Fibroblast of skin of right quadriceps (primary cell): ENCODE measurements around the gene PLEKHJ1.
A peak's percentile ranks its signal among the peaks of the same experiment; 100 is the strongest.
"Not testable (repeated sequence)": the region's sequence is repeated elsewhere in the genome, so short reads cannot be mapped to it uniquely, and the experiment has no call there.

Source experiments
- DNase-seq: peaks from one replicate; pipeline ENCODE4 v3.0.0-alpha.2; 2013

Gene PLEKHJ1

GRCh38 chr19:2236314-2237050 lies at the start of gene PLEKHJ1, which contains the start of gene SF3A2:
TSS of gene PLEKHJ1 (minus strand) at chr19:2236329. CDS start at chr19:2236248, 81 bp downstream.
TSS of gene SF3A2 (plus strand) at chr19:2236824. CDS start at chr19:2243419, 6,595 bp downstream.
- peak; percentile 97 for DNase-seq

- DNase-seq: no peak
Observed at GRCh38 chr19:2283835-2284507, 47.8 kb upstream of the PLEKHJ1 start.

- no peak for DNase-seq
Observed at GRCh38 chr19:2282862-2283237, 46.7 kb upstream of the PLEKHJ1 start.

GRCh38 chr19:2282062-2282861 lies 46.1 kb upstream of the PLEKHJ1 start, which contains the start of gene PEAK3:
TSS of gene PEAK3 (minus strand) at chr19:2282175. CDS start at chr19:2280931, 1,244 bp downstream.
- no peak for DNase-seq

GRCh38 chr19:2281265-2282061 lies 45.3 kb upstream of the PLEKHJ1 start:
- DNase-seq: not testable (repeated sequence)

GRCh38 chr19:2280633-2281264 lies 44.6 kb upstream of the PLEKHJ1 start:
- DNase-seq: no peak

GRCh38 chr19:2278459-2279158 lies 42.5 kb upstream of the PLEKHJ1 start:
- DNase-seq: no peak

GRCh38 chr19:2277138-2277537 lies 41.0 kb upstream of the PLEKHJ1 start:
- DNase-seq: no peak

GRCh38 chr19:2276429-2276986 lies 40.4 kb upstream of the PLEKHJ1 start:
- DNase-seq: no peak

- DNase-seq: no peak
Observed at GRCh38 chr19:2275588-2276428, 39.7 kb upstream of the PLEKHJ1 start.

GRCh38 chr19:2274931-2275535 lies 38.9 kb upstream of the PLEKHJ1 start:
- peak; percentile 64 for DNase-seq

GRCh38 chr19:2274185-2274711 lies 38.1 kb upstream of the PLEKHJ1 start:
- DNase-seq: no peak

- DNase-seq: peak; percentile 72
Observed at GRCh38 chr19:2273356-2274184, 37.4 kb upstream of the PLEKHJ1 start.

- peak; percentile 79 for DNase-seq
Observed at GRCh38 chr19:2271234-2272103, 35.3 kb upstream of the PLEKHJ1 start.

- DNase-seq: peak; percentile 84
Observed at GRCh38 chr19:2270423-2271233, 34.5 kb upstream of the PLEKHJ1 start.

- DNase-seq: no peak
Observed at GRCh38 chr19:2270157-2270422, 34.0 kb upstream of the PLEKHJ1 start.
